ENCODE data around the gene SDHAF2. TPM values are rescaled to one million over a fixed set of nuclear protein-coding genes. Genes with fewer than 3 reads are reported as not detected.

Gene SDHAF2
- total and polyA plus RNA-seq, 9 of the 15 experiments (the other 6 are each of a cell fraction or from before 2014, with no cell fraction given): 21.2 to 144 (median 40.4) TPM

- TF ChIP-seq, protein P1, sequence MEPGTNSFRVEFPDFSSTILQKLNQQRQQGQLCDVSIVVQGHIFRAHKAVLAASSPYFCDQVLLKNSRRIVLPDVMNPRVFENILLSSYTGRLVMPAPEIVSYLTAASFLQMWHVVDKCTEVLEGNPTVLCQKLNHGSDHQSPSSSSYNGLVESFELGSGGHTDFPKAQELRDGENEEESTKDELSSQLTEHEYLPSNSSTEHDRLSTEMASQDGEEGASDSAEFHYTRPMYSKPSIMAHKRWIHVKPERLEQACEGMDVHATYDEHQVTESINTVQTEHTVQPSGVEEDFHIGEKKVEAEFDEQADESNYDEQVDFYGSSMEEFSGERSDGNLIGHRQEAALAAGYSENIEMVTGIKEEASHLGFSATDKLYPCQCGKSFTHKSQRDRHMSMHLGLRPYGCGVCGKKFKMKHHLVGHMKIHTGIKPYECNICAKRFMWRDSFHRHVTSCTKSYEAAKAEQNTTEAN (CRISPR knock-in tag; IDR thresholded peaks at IDR 0.05): no peak
- no peak for TF ChIP-seq ZNF184 (CRISPR knock-in tag; IDR thresholded peaks at IDR 0.05)
- TF ChIP-seq POLR2AphosphoS5 (IDR thresholded peaks at IDR 0.05; ENCODE audit: control insufficient read depth, insufficient read depth, low read depth, low read length): no peak
- TF ChIP-seq, protein P2, sequence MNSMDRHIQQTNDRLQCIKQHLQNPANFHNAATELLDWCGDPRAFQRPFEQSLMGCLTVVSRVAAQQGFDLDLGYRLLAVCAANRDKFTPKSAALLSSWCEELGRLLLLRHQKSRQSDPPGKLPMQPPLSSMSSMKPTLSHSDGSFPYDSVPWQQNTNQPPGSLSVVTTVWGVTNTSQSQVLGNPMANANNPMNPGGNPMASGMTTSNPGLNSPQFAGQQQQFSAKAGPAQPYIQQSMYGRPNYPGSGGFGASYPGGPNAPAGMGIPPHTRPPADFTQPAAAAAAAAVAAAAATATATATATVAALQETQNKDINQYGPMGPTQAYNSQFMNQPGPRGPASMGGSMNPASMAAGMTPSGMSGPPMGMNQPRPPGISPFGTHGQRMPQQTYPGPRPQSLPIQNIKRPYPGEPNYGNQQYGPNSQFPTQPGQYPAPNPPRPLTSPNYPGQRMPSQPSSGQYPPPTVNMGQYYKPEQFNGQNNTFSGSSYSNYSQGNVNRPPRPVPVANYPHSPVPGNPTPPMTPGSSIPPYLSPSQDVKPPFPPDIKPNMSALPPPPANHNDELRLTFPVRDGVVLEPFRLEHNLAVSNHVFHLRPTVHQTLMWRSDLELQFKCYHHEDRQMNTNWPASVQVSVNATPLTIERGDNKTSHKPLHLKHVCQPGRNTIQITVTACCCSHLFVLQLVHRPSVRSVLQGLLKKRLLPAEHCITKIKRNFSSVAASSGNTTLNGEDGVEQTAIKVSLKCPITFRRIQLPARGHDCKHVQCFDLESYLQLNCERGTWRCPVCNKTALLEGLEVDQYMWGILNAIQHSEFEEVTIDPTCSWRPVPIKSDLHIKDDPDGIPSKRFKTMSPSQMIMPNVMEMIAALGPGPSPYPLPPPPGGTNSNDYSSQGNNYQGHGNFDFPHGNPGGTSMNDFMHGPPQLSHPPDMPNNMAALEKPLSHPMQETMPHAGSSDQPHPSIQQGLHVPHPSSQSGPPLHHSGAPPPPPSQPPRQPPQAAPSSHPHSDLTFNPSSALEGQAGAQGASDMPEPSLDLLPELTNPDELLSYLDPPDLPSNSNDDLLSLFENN (IDR thresholded peaks at IDR 0.05; ENCODE audit: low read depth in 2 of 2, low read length in 2 of 2): no peak
- no peak for TF ChIP-seq STAT5A (IDR thresholded peaks at IDR 0.05; ENCODE audit: borderline replicate concordance, low read length)
- TF ChIP-seq ZC3H11A (IDR thresholded peaks at IDR 0.05; ENCODE audit: low read depth, low read length): no peak
- peak; percentile 56 for TF ChIP-seq MEIS2 (IDR thresholded peaks at IDR 0.05; ENCODE audit: partially characterized antibody)
- TF ChIP-seq RAD21 (CRISPR knock-in tag; conservative IDR thresholded peaks at IDR 0.05 in 1 of 2, IDR thresholded peaks at IDR 0.05 in 1 of 2): peak; percentile 40 to 67; a peak in 3 of 4 replicates
- TF ChIP-seq RBM22 (IDR thresholded peaks at IDR 0.05; ENCODE audit: low read depth, low read length, poor library complexity, severe bottlenecking): no peak
- TF ChIP-seq, protein P3, sequence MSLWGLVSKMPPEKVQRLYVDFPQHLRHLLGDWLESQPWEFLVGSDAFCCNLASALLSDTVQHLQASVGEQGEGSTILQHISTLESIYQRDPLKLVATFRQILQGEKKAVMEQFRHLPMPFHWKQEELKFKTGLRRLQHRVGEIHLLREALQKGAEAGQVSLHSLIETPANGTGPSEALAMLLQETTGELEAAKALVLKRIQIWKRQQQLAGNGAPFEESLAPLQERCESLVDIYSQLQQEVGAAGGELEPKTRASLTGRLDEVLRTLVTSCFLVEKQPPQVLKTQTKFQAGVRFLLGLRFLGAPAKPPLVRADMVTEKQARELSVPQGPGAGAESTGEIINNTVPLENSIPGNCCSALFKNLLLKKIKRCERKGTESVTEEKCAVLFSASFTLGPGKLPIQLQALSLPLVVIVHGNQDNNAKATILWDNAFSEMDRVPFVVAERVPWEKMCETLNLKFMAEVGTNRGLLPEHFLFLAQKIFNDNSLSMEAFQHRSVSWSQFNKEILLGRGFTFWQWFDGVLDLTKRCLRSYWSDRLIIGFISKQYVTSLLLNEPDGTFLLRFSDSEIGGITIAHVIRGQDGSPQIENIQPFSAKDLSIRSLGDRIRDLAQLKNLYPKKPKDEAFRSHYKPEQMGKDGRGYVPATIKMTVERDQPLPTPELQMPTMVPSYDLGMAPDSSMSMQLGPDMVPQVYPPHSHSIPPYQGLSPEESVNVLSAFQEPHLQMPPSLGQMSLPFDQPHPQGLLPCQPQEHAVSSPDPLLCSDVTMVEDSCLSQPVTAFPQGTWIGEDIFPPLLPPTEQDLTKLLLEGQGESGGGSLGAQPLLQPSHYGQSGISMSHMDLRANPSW (CRISPR knock-in tag; IDR thresholded peaks at IDR 0.05): no peak
- no peak for TF ChIP-seq ELF1 (tag; IDR thresholded peaks at IDR 0.05)
- TF ChIP-seq ZKSCAN1 (IDR thresholded peaks at IDR 0.05; ENCODE audit: low read depth, low read length): 0 out of 2 replicates have a peak, but pooled peaks have one; percentile 26
- no peak for TF ChIP-seq BMI1 (IDR thresholded peaks at IDR 0.05; ENCODE audit: low read length)
- no peak for TF ChIP-seq TRIM25 (IDR thresholded peaks at IDR 0.05; ENCODE audit: borderline replicate concordance)
- no peak for TF ChIP-seq PHB2 (IDR thresholded peaks at IDR 0.05; ENCODE audit: low read depth)
- TF ChIP-seq SOX6 (IDR thresholded peaks at IDR 0.05): no peak
- TF ChIP-seq HNRNPK (IDR thresholded peaks at IDR 0.05; ENCODE audit: low read depth, low read length, poor library complexity, severe bottlenecking): no peak
- TF ChIP-seq, protein P4, sequence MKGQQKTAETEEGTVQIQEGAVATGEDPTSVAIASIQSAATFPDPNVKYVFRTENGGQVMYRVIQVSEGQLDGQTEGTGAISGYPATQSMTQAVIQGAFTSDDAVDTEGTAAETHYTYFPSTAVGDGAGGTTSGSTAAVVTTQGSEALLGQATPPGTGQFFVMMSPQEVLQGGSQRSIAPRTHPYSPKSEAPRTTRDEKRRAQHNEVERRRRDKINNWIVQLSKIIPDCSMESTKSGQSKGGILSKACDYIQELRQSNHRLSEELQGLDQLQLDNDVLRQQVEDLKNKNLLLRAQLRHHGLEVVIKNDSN (CRISPR knock-in tag; IDR thresholded peaks at IDR 0.05): no peak
- no peak for TF ChIP-seq BDP1 (IDR thresholded peaks at IDR 0.05; ENCODE audit: insufficient read depth, insufficient read length)
Measured at GRCh38 chr11:61446211-61446651, 16.3 kb downstream of the SDHAF2 start (continued).
